ENCODE data around the gene PTBP2. TPM values are rescaled to one million over a fixed set of nuclear protein-coding genes. Genes with fewer than 3 reads are reported as not detected.
"Not testable (repeated sequence)": the region's sequence is repeated elsewhere in the genome, so short reads cannot be mapped to it uniquely, and the experiment has no call there.

The PTBP2 gene
- total RNA-seq, 4 donors from 2014 or later = 117 to 161 (median 121) TPM

- H3K27me3 ChIP-seq = no peaks in the 10 kb centered on the region
- WGBS, 2 donors (ENCODE audit: low coverage in 1 of 2) = 87% methylated on average over 4 of the region's 4 CpGs; no CpG with 5 or more reads in 1 of the 2 donors
Measured at GRCh38 chr1:96772972-96773371, 51.4 kb downstream of the PTBP2 start.

DNA sequence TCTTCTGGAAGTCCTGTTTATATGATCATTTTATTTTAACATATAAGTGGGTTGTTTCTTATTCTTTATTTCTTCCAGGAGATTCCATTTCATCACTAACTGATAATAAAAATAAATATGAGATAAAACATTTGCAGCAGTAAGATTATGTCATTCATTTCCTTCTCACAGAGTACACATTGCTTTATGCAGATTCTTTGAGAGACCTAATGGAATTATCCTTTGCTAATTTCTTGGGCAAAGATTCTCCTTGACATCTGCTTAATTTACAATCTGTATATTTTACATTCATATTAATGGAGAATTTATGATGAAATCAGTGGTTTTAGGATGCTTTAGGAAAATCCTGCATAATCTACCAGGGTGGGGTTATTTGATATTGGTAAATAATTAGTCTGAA lies 60.6 kb downstream of the PTBP2 start:
- H3K36me3 ChIP-seq = peaks cover 2 to 80% of the 10 kb centered on the region in 2 donors
- ATAC-seq = no peak
- TF ChIP-seq POLR2AphosphoS5 (IDR thresholded peaks at IDR 0.05) (no peak), EP300 (IDR thresholded peaks at IDR 0.05) (no peak), POLR2A (IDR thresholded peaks at IDR 0.05) (no peak)
- TF ChIP-seq, protein P1, sequence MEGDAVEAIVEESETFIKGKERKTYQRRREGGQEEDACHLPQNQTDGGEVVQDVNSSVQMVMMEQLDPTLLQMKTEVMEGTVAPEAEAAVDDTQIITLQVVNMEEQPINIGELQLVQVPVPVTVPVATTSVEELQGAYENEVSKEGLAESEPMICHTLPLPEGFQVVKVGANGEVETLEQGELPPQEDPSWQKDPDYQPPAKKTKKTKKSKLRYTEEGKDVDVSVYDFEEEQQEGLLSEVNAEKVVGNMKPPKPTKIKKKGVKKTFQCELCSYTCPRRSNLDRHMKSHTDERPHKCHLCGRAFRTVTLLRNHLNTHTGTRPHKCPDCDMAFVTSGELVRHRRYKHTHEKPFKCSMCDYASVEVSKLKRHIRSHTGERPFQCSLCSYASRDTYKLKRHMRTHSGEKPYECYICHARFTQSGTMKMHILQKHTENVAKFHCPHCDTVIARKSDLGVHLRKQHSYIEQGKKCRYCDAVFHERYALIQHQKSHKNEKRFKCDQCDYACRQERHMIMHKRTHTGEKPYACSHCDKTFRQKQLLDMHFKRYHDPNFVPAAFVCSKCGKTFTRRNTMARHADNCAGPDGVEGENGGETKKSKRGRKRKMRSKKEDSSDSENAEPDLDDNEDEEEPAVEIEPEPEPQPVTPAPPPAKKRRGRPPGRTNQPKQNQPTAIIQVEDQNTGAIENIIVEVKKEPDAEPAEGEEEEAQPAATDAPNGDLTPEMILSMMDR (IDR thresholded peaks at IDR 0.05) = no peak
- no peaks in the 10 kb centered on the region for H3K4me1 ChIP-seq
- no peak overlapping the region for H3K4me3 ChIP-seq
- H3K27ac ChIP-seq = no peak overlapping the region
- no peaks in the 10 kb centered on the region for H3K9me3 ChIP-seq
- no peaks in the 10 kb centered on the region for H3K27me3 ChIP-seq

More at GRCh38 chr1:96772972-96773371, 51.4 kb downstream of the PTBP2 start:
- no peak overlapping the region for H3K27ac ChIP-seq
- no peak for ATAC-seq
- peaks cover 0 to 24% (median 0%) of the 10 kb centered on the region in 3 donors for H3K4me1 ChIP-seq
- H3K9me3 ChIP-seq = no peaks in the 10 kb centered on the region
- TF ChIP-seq POLR2AphosphoS5 (IDR thresholded peaks at IDR 0.05) (no peak), POLR2A (IDR thresholded peaks at IDR 0.05) (no peak), EP300 (IDR thresholded peaks at IDR 0.05) (no peak)
- TF ChIP-seq, protein P1 (IDR thresholded peaks at IDR 0.05) = no peak
- peaks cover 0 to 15% of the 10 kb centered on the region in 2 donors for H3K36me3 ChIP-seq
- no peak overlapping the region for H3K4me3 ChIP-seq

DNA sequence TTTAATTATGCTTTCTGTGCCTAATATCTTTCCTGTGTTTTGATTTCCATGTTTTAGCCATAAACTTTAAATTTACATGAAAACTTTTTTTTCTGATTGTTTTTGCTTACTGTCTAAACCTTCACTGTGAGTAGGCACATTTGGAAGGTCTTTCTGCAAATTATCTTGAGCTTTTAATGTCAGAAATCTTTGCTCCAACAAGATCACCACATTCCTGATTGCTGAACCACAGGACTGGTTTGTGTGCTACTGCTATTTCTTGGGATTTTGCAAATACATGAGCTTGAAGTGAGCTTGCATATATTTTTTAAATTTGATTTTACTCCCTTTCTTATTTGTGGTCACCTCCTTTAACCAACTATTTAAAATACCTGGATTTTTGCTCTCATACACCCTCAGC lies 61.3 kb downstream of the PTBP2 start:
- no peaks in the 10 kb centered on the region for H3K4me1 ChIP-seq
- no peak overlapping the region for H3K27ac ChIP-seq
- H3K36me3 ChIP-seq = peaks cover 2 to 86% of the 10 kb centered on the region in 2 donors
- TF ChIP-seq, protein P1 (IDR thresholded peaks at IDR 0.05) = no peak
- TF ChIP-seq EP300 (IDR thresholded peaks at IDR 0.05) (no peak), POLR2AphosphoS5 (IDR thresholded peaks at IDR 0.05) (no peak), POLR2A (IDR thresholded peaks at IDR 0.05) (no peak)
- no peaks in the 10 kb centered on the region for H3K9me3 ChIP-seq
- no peaks in the 10 kb centered on the region for H3K27me3 ChIP-seq
- ATAC-seq = no peak
- H3K4me3 ChIP-seq = no peak overlapping the region

- no peaks in the 10 kb centered on the region for H3K27me3 ChIP-seq
- no peak overlapping the region for H3K4me3 ChIP-seq
- 98% methylated on average over 2 of the region's 2 CpGs; no CpG with 5 or more reads in 1 of the 2 donors for WGBS, 2 donors (ENCODE audit: low coverage in 1 of 2)
- no peaks in the 10 kb centered on the region for H3K9me3 ChIP-seq
- H3K27ac ChIP-seq = no peak overlapping the region
- TF ChIP-seq EP300 (IDR thresholded peaks at IDR 0.05) (no peak), POLR2A (IDR thresholded peaks at IDR 0.05) (no peak), POLR2AphosphoS5 (IDR thresholded peaks at IDR 0.05) (no peak)
- TF ChIP-seq, protein P1 (IDR thresholded peaks at IDR 0.05) = no peak
- peaks cover 0 to 27% of the 10 kb centered on the region in 2 donors for H3K36me3 ChIP-seq
- ATAC-seq = no peak
- H3K4me1 ChIP-seq = peaks cover 0 to 17% (median 3%) of the 10 kb centered on the region in 3 donors
Measured at GRCh38 chr1:96790599-96790998, 69.0 kb downstream of the PTBP2 start.

DNA sequence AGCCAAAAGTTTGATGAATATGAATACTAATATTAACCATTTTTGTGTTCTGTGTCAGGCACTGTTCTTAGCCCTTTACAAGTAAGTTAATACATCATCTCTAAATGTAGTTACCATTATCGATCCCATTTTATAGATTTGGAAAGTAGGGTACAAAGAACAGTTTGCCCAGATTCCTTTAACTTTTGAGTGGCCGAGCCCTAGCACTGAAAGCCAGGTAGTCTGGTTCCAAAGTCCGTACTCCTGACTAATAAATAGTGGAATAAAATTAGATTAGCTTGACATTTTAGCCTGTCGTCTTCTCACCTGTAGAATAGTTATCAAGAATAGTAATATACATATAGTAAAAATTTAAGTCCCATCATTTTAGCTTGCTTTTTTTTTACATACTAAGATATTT lies 70.6 kb downstream of the PTBP2 start:
- H3K4me3 ChIP-seq = no peak overlapping the region
- no peaks in the 10 kb centered on the region for H3K9me3 ChIP-seq
- no peak for ATAC-seq
- TF ChIP-seq, protein P1 (IDR thresholded peaks at IDR 0.05) = no peak
- no peak for TF ChIP-seq POLR2AphosphoS5 (IDR thresholded peaks at IDR 0.05)
- H3K4me1 ChIP-seq = peaks cover 0 to 17% (median 3%) of the 10 kb centered on the region in 3 donors
- H3K36me3 ChIP-seq = peaks cover 0 to 12% of the 10 kb centered on the region in 2 donors
- no peak overlapping the region for H3K27ac ChIP-seq
- WGBS, 2 donors (ENCODE audit: low coverage in 1 of 2) = 98 to 100% methylated on average over 4 of the region's 4 CpGs
- no peaks in the 10 kb centered on the region for H3K27me3 ChIP-seq

- ATAC-seq = not testable (repeated sequence)
- WGBS, 2 donors (ENCODE audit: low coverage in 1 of 2) = 96% methylated on average over 10 of the region's 14 CpGs; no CpG with 5 or more reads in 1 of the 2 donors
Measured at GRCh38 chr1:96801696-96802095, 80.1 kb downstream of the PTBP2 start.

More at GRCh38 chr1:96801696-96802095, 80.1 kb downstream of the PTBP2 start:
- peaks cover 0 to 14% of the 10 kb centered on the region in 2 donors for H3K36me3 ChIP-seq
- H3K4me1 ChIP-seq = peaks cover 0 to 13% (median 0%) of the 10 kb centered on the region in 3 donors
- H3K27me3 ChIP-seq, H3K27ac ChIP-seq, H3K4me3 ChIP-seq, H3K9me3 ChIP-seq: not testable (repeated sequence)

All from gastroesophageal sphincter (tissue), 4 donors.